Skeletal muscle cell (primary cell): ENCODE data around the gene BCL2.
A peak's percentile ranks its signal among the peaks of the same experiment; 100 is the strongest.

ENCODE experiments used
- DNase-seq: peaks from one replicate; pipeline ENCODE4 v3.0.0-alpha.2; 2010; ENCODE audit warnings: low read depth
- H3K4me3 ChIP-seq: 2 replicates; pipeline ENCODE4 v1.5.1; 2011; ENCODE audit warnings: low read depth, mild to moderate bottlenecking, control low read depth, low read length, moderate library complexity

Gene BCL2

GRCh38 chr18:63178971-63179370 is 140.6 kb downstream of the BCL2 start:
- H3K4me3 ChIP-seq = no peak overlapping the region
- DNase-seq = no peak

- DNase-seq = peak; percentile 70
- peak overlapping the region; percentile 10 for H3K4me3 ChIP-seq
Observed at GRCh38 chr18:63177919-63178821, 141.4 kb downstream of the BCL2 start.

GRCh38 chr18:63177259-63177658 is 142.3 kb downstream of the BCL2 start:
- H3K4me3 ChIP-seq = no peak overlapping the region
- DNase-seq = no peak

GRCh38 chr18:63175264-63175663 is 144.3 kb downstream of the BCL2 start:
- DNase-seq = no peak

GRCh38 chr18:63173983-63174382 is 145.6 kb downstream of the BCL2 start:
- no peak overlapping the region for H3K4me3 ChIP-seq
- DNase-seq = no peak

More at GRCh38 chr18:63175264-63175663, 144.3 kb downstream of the BCL2 start:
- no peak overlapping the region for H3K4me3 ChIP-seq

GRCh38 chr18:63169853-63170252 is 149.7 kb downstream of the BCL2 start:
- no peak overlapping the region for H3K4me3 ChIP-seq
- no peak for DNase-seq

GRCh38 chr18:63168287-63168686 is 151.3 kb downstream of the BCL2 start:
- H3K4me3 ChIP-seq = no peak overlapping the region
- DNase-seq = no peak

GRCh38 chr18:63166142-63166541 is 153.4 kb downstream of the BCL2 start:
- no peak for DNase-seq
- H3K4me3 ChIP-seq = no peak overlapping the region

GRCh38 chr18:63164396-63164795 is 155.2 kb downstream of the BCL2 start:
- DNase-seq = no peak

GRCh38 chr18:63162271-63163014 is 157.1 kb downstream of the BCL2 start:
- no peak overlapping the region for H3K4me3 ChIP-seq
- no peak for DNase-seq

More at GRCh38 chr18:63164396-63164795, 155.2 kb downstream of the BCL2 start:
- H3K4me3 ChIP-seq = no peak overlapping the region

GRCh38 chr18:63161761-63162195 is 157.8 kb downstream of the BCL2 start:
- DNase-seq = peak; percentile 78
- H3K4me3 ChIP-seq = no peak overlapping the region

- peak; percentile 19 for DNase-seq
Observed at GRCh38 chr18:63161032-63161760, 158.4 kb downstream of the BCL2 start.

GRCh38 chr18:63160172-63160995 is 159.2 kb downstream of the BCL2 start:
- DNase-seq = no peak
- H3K4me3 ChIP-seq = no peak overlapping the region

More at GRCh38 chr18:63161032-63161760, 158.4 kb downstream of the BCL2 start:
- no peak overlapping the region for H3K4me3 ChIP-seq

- no peak overlapping the region for H3K4me3 ChIP-seq
- DNase-seq = no peak
Observed at GRCh38 chr18:63159590-63159989, 160.0 kb downstream of the BCL2 start.

GRCh38 chr18:63158676-63159291 is 160.8 kb downstream of the BCL2 start:
- no peak overlapping the region for H3K4me3 ChIP-seq
- no peak for DNase-seq

GRCh38 chr18:63158012-63158631 is 161.4 kb downstream of the BCL2 start:
- no peak for DNase-seq
- H3K4me3 ChIP-seq = no peak overlapping the region

GRCh38 chr18:63157293-63158011 is 162.1 kb downstream of the BCL2 start:
- H3K4me3 ChIP-seq = no peak overlapping the region

More at GRCh38 chr18:63157293-63158011, 162.1 kb downstream of the BCL2 start:
- DNase-seq = no peak
